HG03095 (cell line): ENCODE data around the gene FAM107B.
A peak's percentile ranks its signal among the peaks of the same experiment; 100 is the strongest.
"Not testable (repeated sequence)": the region's sequence is repeated elsewhere in the genome, so short reads cannot be mapped to it uniquely, and the experiment has no call there.

Experiments
- ATAC-seq: cut with Tn5 transposase; IDR thresholded peaks from one replicate; pipeline ENCODE4 v1.9.1; 2021; ENCODE audit warnings: moderate library complexity; ENCODE audit not compliant: unreplicated experiment

Gene FAM107B

GRCh38 chr10:14667280-14667679 is 107.4 kb downstream of the FAM107B start:
- ATAC-seq = no peak

GRCh38 chr10:14665865-14666857 is 108.5 kb downstream of the FAM107B start:
- ATAC-seq = no peak

GRCh38 chr10:14665304-14665703 is 109.4 kb downstream of the FAM107B start:
- ATAC-seq = no peak

GRCh38 chr10:14664345-14664744 is 110.4 kb downstream of the FAM107B start:
- ATAC-seq = no peak

DNA sequence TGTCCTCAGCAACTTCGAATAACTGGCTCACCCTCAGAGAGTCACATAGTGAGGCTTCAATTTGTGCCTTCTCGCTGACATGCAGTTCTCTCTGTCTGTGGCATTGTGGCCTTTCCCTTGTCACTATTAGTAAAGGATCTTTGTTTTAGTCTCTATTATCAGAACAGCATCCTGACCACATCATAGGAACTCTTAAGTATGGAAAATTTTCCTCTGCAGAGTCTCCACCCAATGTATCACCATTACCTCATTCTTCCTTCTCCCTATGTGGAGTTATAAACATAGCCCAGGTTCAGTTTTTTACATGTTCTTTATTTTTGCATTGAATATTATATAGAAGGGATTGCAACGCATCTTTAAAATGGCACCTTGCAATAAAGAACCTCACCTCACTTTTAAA is 112.9 kb downstream of the FAM107B start:
- no peak for ATAC-seq

GRCh38 chr10:14660831-14661230 is 113.9 kb downstream of the FAM107B start:
- ATAC-seq = no peak

DNA sequence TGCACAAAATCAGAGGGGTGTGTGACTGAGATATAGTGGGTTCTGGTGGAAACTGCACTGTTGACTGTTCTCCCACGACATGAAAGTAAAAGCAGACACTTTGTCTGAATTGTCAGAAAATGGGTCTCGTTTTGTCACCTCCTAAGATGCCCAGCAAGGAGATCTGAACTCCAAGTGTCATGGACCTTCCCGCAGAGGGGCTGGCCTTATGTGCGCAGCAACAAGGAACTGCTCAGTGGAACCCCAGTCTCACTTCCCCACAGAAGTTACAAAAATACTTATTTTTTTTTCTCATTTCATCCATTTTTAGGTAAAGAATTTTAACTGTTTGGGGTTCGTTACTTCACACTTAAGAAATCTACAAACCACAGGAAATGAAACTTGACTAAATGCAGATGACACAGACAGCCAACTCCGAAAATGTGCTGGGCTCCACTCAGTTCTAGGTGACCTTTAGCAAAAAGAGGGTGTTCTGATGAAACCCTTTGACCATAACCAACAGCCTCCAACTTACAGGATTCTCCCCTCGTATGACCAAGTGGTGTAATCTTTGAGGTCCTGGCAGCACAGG is 115.0 kb downstream of the FAM107B start:
- peak; percentile 83 for ATAC-seq

DNA sequence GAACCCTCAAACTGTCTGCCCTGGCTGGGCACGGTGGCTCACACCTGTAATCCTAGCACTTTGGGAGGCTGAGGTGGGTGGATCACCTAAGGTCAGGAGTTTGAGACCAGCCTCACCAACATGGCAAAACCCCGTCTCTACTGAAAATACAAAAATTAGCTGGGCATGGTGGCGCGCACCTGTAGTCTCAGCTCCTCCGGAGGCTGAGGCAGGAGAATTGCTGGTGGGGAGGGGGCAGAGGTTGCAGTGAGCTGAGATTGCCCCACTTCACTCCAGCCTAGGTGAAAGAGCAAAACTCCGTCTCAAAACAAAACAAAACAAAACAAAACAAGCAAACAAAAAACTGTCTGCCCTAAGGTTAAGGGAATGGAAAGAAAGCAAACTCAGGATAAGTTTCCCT is 115.6 kb downstream of the FAM107B start:
- ATAC-seq = not testable (repeated sequence)

DNA sequence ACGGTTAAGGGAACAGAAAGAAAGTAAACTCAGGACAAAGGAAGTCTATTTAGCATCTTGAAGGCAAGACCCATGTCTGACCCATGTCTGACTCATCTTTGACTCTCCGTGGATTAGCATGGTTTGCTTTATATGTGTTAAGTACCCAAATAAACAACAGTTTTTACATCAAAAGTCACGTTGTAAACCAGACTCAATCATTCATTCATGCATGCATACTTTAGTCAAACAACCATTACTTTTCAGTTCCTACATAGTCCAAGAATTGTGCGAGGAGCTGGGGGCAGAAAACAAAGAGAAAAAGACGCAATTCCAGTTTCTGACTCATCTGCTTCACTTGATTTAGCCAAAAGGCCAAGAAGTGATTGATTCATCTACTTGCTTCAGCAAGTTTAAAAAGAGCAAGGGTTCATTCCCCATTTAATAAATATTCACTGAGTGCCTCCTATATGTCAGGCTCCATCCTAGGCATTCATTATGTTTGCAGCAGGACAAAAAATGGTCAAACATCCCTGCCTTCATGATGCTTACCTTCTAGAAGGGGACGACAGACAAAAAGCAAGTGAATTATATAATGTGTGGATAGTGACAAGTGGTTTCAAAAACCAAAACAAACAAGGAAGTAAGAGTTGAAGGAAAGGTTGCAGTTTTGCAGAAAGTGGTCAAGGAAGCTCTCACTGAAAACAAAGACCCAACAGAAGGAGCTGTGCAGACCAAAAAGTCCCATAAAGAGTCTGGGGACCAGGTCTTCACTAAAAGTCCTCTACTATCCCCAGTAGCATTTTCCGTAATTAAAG is 116.2 kb downstream of the FAM107B start:
- ATAC-seq = no peak

- ATAC-seq = no peak
Measured at GRCh38 chr10:14656052-14656730, 118.5 kb downstream of the FAM107B start.

DNA sequence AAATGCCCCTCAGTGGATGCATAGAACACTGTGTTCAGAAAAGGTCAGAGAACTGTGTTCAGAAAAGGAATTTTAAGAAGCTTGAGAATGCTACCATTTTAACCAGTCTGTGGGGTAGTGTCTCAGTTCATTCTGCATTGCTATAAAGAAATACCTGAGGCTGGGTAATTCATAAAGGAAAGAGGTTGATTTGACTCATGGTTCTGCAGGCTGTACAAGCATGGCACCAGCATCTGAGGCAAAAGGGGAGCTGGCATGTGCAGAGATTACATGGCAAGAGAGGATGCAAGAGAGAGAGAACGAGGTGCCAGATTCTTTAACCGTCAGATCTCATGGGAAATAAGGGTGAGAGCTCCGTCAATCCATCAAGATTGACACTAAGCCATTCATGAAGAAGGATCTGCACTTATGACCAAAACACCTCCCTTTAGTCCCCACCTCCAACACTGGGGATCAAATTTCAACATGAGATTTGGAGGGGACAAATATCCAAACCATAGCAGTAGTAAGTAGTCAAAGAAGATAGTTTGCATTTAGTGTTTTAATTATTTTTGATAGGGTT is 119.8 kb downstream of the FAM107B start:
- ATAC-seq = no peak

DNA sequence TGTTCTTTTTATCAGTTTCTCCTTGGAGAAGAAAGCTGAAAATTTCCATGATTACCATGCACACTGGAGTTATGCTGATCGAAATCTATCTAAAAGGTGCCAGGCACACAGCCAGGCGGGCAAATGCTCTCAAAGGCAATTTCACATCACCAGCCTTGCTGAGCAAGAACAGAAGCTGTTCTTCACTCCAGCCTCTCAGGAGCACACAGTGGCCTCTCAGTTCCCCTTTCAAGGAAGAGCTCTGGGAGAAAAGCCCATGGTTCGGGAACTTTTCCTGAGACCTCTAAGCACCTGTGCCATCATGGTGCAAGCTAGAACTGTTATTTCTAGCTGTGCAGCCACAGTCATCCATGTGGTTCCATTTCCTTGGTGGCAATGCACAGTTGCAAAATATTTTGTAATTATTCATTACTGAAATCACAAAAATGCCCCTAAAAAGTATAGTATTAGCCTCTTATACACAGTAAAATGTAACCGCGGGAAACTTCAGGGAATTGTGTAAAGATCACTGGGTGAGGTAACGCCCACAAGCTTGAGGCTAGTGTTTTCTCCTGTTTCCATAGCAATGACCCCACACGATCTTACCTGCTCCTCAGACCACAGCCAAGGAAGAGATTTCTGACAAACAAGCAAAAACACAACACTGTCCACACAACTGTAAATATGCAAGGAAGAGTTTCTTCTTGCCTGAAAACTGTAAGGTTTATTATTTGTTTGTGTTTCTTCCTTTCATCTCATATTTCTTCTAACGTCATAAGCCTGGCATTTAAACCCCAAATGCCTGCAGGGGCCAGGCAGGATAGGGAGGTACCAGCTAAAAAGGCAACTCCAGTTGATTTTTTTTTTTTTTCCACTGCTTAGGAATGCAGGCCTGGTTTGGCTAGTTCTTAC is 121.2 kb downstream of the FAM107B start:
- no peak for ATAC-seq

GRCh38 chr10:14652816-14653215 is 121.9 kb downstream of the FAM107B start:
- ATAC-seq = no peak

GRCh38 chr10:14652067-14652466 is 122.6 kb downstream of the FAM107B start:
- no peak for ATAC-seq

DNA sequence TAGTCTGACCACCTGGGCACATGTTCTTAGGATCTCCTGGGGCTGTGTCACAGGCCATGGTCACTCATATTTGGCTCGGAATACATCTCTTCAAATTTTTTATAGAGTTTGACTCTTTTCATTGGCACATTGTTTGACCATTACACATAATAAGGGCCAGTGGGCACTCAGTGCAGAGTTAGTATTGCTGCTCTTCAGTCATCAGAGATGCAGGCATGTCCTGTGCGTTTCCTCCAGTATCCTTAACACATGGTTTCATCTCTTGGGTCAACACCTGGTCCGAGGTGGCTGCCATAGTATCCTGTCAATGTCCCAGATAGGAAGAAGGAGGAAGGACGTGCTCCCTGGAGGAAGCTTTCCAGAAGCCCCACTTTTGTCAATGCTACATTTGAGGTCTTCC is 125.0 kb downstream of the FAM107B start:
- no peak for ATAC-seq

DNA sequence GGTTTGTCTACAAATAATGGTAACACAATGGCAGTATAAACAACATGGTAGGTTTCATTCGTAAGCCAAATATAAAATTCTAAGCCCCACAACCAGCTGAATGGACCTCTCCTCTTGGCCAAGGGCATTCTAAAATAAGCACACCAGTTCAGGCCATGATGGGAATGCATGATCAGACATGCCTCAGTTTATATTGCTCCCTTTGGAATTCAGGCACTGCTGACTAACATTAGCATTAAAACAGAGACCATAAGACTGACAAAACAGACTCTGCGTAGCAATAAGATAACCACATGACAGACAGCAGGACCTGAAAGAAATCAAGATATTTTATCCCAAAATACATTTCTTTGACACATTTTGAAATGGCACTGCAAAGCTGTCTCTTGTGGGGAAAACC is 125.8 kb downstream of the FAM107B start:
- no peak for ATAC-seq

DNA sequence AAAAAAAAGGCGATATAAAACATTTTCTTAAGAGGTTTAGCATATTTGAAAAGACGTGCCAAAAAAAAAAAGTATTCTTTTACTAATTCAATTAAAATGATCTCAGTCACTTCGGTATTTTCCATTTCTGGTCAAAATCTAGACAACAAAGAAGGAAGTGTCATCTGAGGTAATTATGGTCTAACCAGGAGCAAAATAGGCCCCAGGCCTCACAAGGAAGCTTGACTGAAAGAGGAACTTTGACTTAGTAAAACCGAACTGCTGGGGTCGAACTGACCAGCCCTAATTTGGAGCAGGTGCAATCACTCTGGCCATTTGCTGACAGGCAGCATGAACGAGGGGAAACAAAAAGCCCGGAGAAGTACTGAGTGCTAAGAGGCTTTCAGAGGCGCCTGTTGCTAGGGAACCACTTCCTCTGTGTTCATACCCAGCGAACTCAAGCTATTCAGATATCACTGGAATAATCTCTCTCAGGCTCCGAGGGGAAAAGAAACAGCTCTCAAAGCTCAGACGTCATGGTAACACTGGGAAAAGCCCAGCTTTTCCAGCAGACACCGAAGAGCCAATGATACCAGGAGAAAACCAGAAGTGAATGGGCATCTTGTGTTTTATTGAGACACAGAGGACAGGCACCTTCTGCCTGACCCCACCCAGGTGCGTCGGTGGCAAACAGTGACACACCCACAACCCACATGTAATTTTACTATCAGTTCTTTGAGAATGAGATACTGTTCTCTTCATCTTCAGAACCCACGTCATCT is 126.5 kb downstream of the FAM107B start:
- peak; percentile 96 for ATAC-seq

GRCh38 chr10:14645239-14645960 is 129.3 kb downstream of the FAM107B start:
- no peak for ATAC-seq
